HG02642 (cell line): ENCODE measurements around the gene RAB40C.

ENCODE experiments used
- ATAC-seq: cut with Tn5 transposase; IDR thresholded peaks from one replicate; pipeline ENCODE4 v1.9.1; 2021; ENCODE audit warnings: mild to moderate bottlenecking; ENCODE audit not compliant: unreplicated experiment, poor library complexity

Gene RAB40C

DNA sequence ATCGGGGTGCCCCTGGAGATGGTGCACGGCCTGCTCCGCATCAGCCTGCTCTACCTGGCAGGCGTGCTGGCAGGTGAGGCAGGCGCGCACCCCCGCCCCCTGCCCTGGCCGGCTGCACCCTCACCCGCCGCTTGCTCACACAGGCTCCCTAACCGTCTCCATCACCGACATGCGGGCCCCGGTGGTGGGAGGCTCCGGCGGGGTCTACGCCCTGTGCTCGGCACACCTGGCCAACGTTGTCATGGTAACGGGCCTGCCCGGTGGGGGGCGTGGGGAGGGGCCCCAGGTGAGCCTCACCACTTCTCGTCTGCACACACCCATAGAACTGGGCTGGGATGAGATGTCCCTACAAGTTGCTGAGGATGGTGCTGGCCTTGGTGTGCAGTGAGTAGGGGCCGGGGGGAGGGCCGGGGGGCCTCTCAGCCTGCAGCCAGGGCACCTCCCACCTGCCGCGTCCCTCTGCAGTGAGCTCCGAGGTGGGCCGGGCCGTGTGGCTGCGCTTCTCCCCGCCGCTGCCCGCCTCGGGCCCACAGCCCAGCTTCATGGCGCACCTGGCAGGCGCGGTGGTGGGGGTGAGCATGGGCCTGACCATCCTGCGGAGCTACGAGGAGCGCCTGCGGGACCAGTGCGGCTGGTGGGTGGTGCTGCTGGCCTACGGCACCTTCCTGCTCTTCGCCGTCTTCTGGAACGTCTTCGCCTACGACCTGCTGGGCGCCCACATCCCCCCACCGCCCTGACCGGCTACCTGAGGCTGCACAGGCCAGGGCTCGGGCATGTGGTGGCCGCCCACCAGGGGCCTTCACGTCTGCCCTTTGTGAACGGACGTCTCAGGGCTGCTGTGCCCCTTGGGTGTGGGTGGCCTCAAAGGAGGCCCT is 87.7 kb downstream of the RAB40C start:
- ATAC-seq, result no peak

DNA sequence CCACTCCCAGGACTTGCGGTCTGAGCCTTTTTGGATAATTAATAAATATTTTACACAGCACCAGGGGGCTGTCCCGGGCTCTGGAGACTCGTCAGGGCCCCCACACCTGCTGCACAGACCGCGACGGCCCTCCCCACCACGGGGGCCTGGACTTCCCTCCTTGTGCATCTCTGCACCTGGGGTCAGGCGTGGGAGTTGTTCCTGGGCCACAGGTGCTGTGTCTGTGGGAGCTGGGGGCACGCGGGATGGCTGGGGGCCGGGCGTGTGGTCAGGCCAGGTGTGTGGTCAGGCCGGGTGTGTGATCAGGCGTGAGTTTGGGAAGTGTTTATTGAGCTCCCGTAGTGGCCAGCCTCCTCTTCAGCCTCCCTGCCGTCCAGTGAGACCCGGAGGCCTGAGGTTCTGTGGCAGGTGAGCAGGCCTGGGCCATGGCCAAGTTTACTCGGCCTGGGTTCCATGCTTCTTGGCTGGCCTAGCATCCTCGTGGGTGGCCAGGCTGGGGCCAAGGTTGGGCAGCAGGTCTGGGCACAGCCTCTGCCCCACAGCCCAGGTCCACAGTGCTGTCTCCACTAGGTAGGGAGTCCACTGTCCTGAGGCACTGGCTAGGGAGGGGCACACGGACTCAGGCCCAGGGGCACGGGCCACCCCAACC is 88.5 kb downstream of the RAB40C start:
- no peak for ATAC-seq
